ENCODE results near the gene PLCG1. TPM values are rescaled to one million over a fixed set of nuclear protein-coding genes. Genes with fewer than 3 reads are reported as not detected.
"Not testable (repeated sequence)": the region's sequence is repeated elsewhere in the genome, so short reads cannot be mapped to it uniquely, and the experiment has no call there.

Gene PLCG1
- total and polyA plus RNA-seq, 8 donors, result 64.9 to 251 (median 202) TPM

DNA sequence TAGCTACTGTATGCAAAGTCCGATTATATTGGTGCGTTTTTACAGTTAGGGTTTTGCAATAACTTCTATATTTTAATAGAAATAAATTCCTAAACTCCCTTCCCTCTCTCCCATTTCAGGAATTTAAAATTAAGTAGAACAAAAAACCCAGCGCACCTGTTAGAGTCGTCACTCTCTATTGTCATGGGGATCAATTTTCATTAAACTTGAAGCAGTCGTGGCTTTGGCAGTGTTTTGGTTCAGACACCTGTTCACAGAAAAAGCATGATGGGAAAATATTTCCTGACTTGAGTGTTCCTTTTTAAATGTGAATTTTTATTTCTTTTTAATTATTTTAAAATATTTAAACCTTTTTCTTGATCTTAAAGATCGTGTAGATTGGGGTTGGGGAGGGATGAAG, 13.7 kb upstream of the PLCG1 start:
- TF ChIP-seq, protein P1, sequence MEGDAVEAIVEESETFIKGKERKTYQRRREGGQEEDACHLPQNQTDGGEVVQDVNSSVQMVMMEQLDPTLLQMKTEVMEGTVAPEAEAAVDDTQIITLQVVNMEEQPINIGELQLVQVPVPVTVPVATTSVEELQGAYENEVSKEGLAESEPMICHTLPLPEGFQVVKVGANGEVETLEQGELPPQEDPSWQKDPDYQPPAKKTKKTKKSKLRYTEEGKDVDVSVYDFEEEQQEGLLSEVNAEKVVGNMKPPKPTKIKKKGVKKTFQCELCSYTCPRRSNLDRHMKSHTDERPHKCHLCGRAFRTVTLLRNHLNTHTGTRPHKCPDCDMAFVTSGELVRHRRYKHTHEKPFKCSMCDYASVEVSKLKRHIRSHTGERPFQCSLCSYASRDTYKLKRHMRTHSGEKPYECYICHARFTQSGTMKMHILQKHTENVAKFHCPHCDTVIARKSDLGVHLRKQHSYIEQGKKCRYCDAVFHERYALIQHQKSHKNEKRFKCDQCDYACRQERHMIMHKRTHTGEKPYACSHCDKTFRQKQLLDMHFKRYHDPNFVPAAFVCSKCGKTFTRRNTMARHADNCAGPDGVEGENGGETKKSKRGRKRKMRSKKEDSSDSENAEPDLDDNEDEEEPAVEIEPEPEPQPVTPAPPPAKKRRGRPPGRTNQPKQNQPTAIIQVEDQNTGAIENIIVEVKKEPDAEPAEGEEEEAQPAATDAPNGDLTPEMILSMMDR (IDR thresholded peaks at IDR 0.05), result no peak
- DNase-seq (no peak), ATAC-seq (no peak)
- Histone ChIP-seq H3K36me3 (peaks cover 2 to 84% of the 10 kb centered on the region in 2 donors), H3K4me1 (no peaks in the 10 kb centered on the region), H3K27me3 (no peaks in the 10 kb centered on the region), H3K9me3 (no peaks in the 10 kb centered on the region), H3K4me3 (no peak overlapping the region), H3K27ac (no peak overlapping the region)
- intact Hi-C loops (cut with DNase I), result no loop called here

DNA sequence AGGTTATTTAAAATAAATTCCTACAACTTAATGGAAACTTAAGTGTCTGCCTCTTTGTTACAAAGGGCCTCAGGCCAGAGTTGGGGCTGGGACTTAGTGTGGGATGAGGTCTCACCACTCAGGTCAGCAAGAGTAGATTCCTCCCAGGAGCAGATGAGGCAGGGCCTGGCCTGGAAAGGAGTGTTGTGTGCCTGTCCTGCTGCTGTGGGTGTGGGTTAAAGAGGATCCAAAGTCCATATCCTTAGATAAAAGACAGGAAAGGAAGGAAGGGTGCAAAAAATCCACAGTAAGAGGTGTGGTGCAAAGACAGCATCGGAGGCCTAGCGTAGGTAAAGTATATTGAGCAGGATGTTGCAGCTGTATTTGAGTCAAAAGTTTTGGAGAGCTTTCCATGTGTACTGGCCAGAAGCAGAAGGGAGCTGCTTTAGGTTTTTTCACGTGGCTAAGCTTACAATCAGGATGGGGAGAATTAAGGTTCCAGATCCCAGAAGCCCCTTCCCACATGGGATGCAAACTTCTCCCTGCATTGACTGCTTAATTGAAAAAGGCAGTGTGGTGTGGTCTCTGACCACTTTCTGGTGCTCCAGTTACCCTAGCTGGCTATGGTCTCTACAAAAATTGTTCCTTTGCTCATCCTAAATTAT, 12.8 kb upstream of the PLCG1 start:
- no peak for DNase-seq
- no peak overlapping the region for H3K27ac ChIP-seq
- no peaks in the 10 kb centered on the region for H3K27me3 ChIP-seq
- H3K4me1 ChIP-seq, result no peaks in the 10 kb centered on the region
- H3K9me3 ChIP-seq, result no peaks in the 10 kb centered on the region
- H3K36me3 ChIP-seq, result peaks cover under 1 to 75% of the 10 kb centered on the region in 2 donors
- H3K4me3 ChIP-seq, result no peak overlapping the region
- no peak for ATAC-seq
- intact Hi-C loops (cut with DNase I), result no loop called here
- TF ChIP-seq, protein P1 (IDR thresholded peaks at IDR 0.05), result no peak

DNA sequence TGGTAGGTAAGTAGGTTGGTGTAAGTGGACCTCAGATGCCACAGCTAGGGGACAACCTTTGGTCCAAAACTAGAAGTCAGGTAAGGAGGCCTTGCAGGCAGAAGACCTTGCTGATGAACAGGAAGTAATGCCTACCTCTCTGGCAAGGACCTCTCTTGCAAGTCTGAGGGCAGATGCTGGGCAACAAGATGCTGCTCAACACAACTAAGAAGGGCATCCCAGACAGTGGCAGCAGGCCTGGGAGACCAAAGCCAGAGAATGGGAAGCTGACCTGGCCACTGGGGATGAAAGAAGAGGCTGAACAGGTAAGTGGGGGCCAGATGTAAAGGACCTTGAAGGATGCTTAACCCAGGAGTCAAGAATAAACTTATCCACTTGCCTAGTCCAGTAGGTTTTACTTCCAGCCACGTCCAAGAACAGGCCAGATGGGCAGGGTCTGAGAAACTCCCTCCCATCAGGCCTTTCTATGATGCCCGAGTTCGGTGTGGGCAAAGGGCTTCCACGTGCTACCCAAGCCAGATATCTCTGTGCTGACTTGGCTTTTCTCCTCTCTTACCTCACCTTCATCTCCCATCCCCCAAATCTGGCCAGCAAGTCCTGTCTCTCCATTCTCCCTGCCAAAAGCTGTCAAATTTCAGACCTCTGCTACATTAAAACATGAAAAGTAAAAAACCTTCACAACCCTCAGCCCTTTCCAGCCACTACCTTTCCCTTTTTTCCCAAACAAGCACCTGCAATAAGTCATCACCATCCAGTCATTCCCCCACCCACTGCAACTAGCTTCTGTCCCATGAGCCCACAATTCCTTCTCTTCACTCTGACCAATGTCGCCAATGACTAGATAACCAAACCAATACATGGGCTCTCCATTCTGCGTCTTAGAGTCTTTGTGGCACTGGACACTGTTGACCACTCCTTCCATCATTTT, 11.5 kb upstream of the PLCG1 start:
- ATAC-seq, result no peak
- peaks cover 0 to 62% of the 10 kb centered on the region in 2 donors for H3K36me3 ChIP-seq
- intact Hi-C loops (cut with DNase I), result no loop called here

DNA sequence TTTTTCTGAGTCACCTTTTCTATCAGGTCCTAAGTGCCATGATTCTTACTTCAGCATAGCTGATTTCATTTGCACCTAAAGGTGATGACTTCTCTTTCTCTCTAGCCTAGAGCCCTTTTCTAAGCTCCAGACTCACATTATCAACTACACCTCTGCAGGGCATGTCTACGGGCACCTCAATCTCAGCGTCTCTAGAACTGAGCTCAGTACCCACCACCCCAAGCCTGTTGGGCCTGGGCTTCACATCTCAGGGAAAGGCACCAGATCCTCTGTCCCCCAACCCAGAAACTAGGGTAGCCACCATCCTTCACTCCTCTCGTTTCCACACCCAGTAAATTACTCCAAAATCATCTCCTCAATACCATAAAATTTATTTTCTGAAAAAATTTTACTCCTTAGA, 10.6 kb upstream of the PLCG1 start:
- no peak for DNase-seq
- ATAC-seq, result no peak
- TF ChIP-seq, protein P1 (IDR thresholded peaks at IDR 0.05), result no peak
- no peak overlapping the region for H3K27ac ChIP-seq
- intact Hi-C loops (cut with DNase I), result no loop called here
- no peaks in the 10 kb centered on the region for H3K27me3 ChIP-seq
- H3K4me1 ChIP-seq, result no peaks in the 10 kb centered on the region
- H3K9me3 ChIP-seq, result no peaks in the 10 kb centered on the region
- H3K4me3 ChIP-seq, result no peak overlapping the region
- peaks cover 0 to 53% of the 10 kb centered on the region in 2 donors for H3K36me3 ChIP-seq

More for the DNA sequence above, 11.5 kb upstream of the PLCG1 start:
- no peaks in the 10 kb centered on the region for H3K4me1 ChIP-seq
- H3K27ac ChIP-seq, result no peak overlapping the region
- H3K9me3 ChIP-seq, result no peaks in the 10 kb centered on the region
- TF ChIP-seq, protein P1 (IDR thresholded peaks at IDR 0.05), result no peak
- H3K4me3 ChIP-seq, result no peak overlapping the region
- no peaks in the 10 kb centered on the region for H3K27me3 ChIP-seq
- DNase-seq, result no peak

DNA sequence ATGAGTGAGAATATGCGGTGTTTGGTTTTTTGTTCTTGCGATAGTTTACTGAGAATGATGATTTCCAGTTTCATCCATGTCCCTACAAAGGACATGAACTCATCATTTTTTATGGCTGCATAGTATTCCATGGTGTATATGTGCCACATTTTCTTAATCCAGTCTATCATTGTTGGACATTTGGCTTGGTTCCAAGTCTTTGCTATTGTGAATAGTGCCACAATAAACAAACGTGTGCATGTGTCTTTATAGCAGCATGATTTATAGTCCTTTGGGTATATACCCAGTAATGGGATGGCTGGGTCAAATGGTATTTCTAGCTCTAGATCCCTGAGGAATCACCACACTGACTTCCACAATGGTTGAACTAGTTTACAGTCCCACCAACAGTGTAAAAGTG, 9.0 kb upstream of the PLCG1 start:
- DNase-seq; H3K9me3 ChIP-seq; H3K4me1 ChIP-seq; H3K4me3 ChIP-seq; H3K27ac ChIP-seq; H3K27me3 ChIP-seq; intact Hi-C loops (cut with DNase I); ATAC-seq: not testable (repeated sequence)
- peaks cover 0 to 37% of the 10 kb centered on the region in 2 donors for H3K36me3 ChIP-seq
